Measurements from ENCODE around the gene LIN7B. TPM values are rescaled to one million over a fixed set of nuclear protein-coding genes. Genes with fewer than 3 reads are reported as not detected.
A peak's percentile ranks its signal among the peaks of the same experiment; 100 is the strongest.

Gene LIN7B
- total and polyA plus RNA-seq, 9 of the 15 experiments (the other 6 are each of a cell fraction or from before 2014, with no cell fraction given) = 0.89 to 15.7 (median 4.0) TPM

GRCh38 chr19:49136771-49137171 is 22.6 kb downstream of the LIN7B start:
- H3K27ac ChIP-seq (ENCODE audit: extremely low read depth, low read depth, low read length) = no peak overlapping the region
- peaks cover 9 to 51% of the 10 kb centered on the region in 2 experiments; a peak in 3 of 5 replicates for H3K4me1 ChIP-seq (replicated peaks in 1 of 2; ENCODE audit: control insufficient read depth in 2 of 2, insufficient read depth in 2 of 2, low read length in 2 of 2)
- peaks cover 46% of the 10 kb centered on the region; the same call in 2 of the 3 replicates for H3K36me3 ChIP-seq (ENCODE audit: control insufficient read depth, insufficient read depth, low read length)
- no peaks in the 10 kb centered on the region for H3K27me3 ChIP-seq (ENCODE audit: control insufficient read depth in 2 of 2, insufficient read depth in 2 of 2, low read length in 2 of 2)
- CTCF ChIA-PET (ENCODE audit: low intra/inter-chr PET ratio) = no interaction called here
- no peak overlapping the region for H2AFZ ChIP-seq (ENCODE audit: low read depth, low read length)
- intact Hi-C loops (cut with micrococcal nuclease) (no loop called here), in situ Hi-C loops (cut with MboI) (no loop called here)
- H3K79me2 ChIP-seq (ENCODE audit: control insufficient read depth, insufficient read depth, low read length) = no peaks in the 10 kb centered on the region; the same call in 2 of the 3 replicates
- WGBS (ENCODE audit: insufficient coverage, low coverage, missing lambda C conversion rate) = 87% methylated on average over 8 of the region's 10 CpGs
- peak overlapping the region in 1 of 2 experiments; percentile 54; a peak in 1 of 4 replicates for H3K9ac ChIP-seq (ENCODE audit: insufficient read depth in 1 of 2, low read depth in 2 of 2, low read length in 2 of 2)
- POLR2A ChIA-PET = no interaction called here
- H3K9me3 ChIP-seq (replicated peaks; ENCODE audit: control insufficient read depth, insufficient read depth, low read depth, low read length) = no peaks in the 10 kb centered on the region
- DNase-seq (ENCODE audit: extremely low read depth in 1 of 4, low spot score in 3 of 4) (no peak), ATAC-seq (no peak), FAIRE-seq (no peak)
- no peak overlapping the region for H3K4me3 ChIP-seq
- H4K20me1 ChIP-seq (replicated peaks; ENCODE audit: control insufficient read depth, insufficient read depth, low read length) = no peaks in the 10 kb centered on the region
- BruUV-seq (replicated peaks) = no TSS peak
- H3K4me2 ChIP-seq (ENCODE audit: insufficient read depth, low read length) = no peak overlapping the region
- no peak for TF ChIP-seq TCF3 (CRISPR knock-in tag; IDR thresholded peaks at IDR 0.05)
- TF ChIP-seq, protein P1, sequence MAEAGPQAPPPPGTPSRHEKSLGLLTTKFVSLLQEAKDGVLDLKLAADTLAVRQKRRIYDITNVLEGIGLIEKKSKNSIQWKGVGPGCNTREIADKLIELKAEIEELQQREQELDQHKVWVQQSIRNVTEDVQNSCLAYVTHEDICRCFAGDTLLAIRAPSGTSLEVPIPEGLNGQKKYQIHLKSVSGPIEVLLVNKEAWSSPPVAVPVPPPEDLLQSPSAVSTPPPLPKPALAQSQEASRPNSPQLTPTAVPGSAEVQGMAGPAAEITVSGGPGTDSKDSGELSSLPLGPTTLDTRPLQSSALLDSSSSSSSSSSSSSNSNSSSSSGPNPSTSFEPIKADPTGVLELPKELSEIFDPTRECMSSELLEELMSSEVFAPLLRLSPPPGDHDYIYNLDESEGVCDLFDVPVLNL (CRISPR knock-in tag; IDR thresholded peaks at IDR 0.05; ENCODE audit: low read depth) = no peak
- TF ChIP-seq, protein P2, sequence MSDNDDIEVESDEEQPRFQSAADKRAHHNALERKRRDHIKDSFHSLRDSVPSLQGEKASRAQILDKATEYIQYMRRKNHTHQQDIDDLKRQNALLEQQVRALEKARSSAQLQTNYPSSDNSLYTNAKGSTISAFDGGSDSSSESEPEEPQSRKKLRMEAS (CRISPR knock-in tag; IDR thresholded peaks at IDR 0.05) = 0 out of 2 replicates have a peak, but pooled peaks have one; percentile 20
- TF ChIP-seq SRSF7 (optimal IDR thresholded peaks at IDR 0.05; ENCODE audit: low read depth, low read length) = no peak
- 0 out of 2 replicates have a peak, but pooled peaks have one; percentile 25 for TF ChIP-seq POLR2G (IDR thresholded peaks at IDR 0.05; ENCODE audit: low read depth, low read length)
- TF ChIP-seq, protein P3, sequence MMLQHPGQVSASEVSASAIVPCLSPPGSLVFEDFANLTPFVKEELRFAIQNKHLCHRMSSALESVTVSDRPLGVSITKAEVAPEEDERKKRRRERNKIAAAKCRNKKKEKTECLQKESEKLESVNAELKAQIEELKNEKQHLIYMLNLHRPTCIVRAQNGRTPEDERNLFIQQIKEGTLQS (IDR thresholded peaks at IDR 0.05) = no peak
- TF ChIP-seq, protein P3 (CRISPR knock-in tag; conservative IDR thresholded peaks at IDR 0.05) = no peak
- H3K9me1 ChIP-seq (ENCODE audit: control insufficient read depth, insufficient read depth, low read length) = no peaks in the 10 kb centered on the region
